AG08396 (cell line): Measurements from ENCODE around the gene PTPMT1.

ENCODE experiments used
- DNase-seq: peaks from one replicate; pipeline ENCODE4 v3.0.0; 2012; ENCODE audit warnings: low spot score, mixed read lengths

PTPMT1 gene

GRCh38 chr11:47607380-47607779, 42.0 kb downstream of the PTPMT1 start:
- peak; percentile 71 for DNase-seq

GRCh38 chr11:47609675-47610074, 44.3 kb downstream of the PTPMT1 start:
- DNase-seq, result no peak

GRCh38 chr11:47611348-47611794, 46.0 kb downstream of the PTPMT1 start:
- DNase-seq, result no peak

- no peak for DNase-seq
Measured at GRCh38 chr11:47615249-47615648, 49.9 kb downstream of the PTPMT1 start.

- peak; percentile 73 for DNase-seq
Measured at GRCh38 chr11:47616726-47617416, 51.5 kb downstream of the PTPMT1 start.

- DNase-seq, result peak; percentile 47
Measured at GRCh38 chr11:47617417-47617809, 52.0 kb downstream of the PTPMT1 start.

GRCh38 chr11:47620836-47621378, 55.5 kb downstream of the PTPMT1 start:
- DNase-seq, result no peak
